MM.1S (cell line): ENCODE data around the gene FADS1.

Source experiments
- DNase-seq: peaks from one replicate; pipeline ENCODE4 v3.0.0-alpha.2; 2015
- H2AFZ ChIP-seq: fragments of 300-600 bp; sonication (generic); 2 replicates; pipeline ENCODE4 v1.6.0; 2016; ENCODE audit warnings: antibody characterized with exemption, low read length
- H3F3A ChIP-seq: fragments of 300-600 bp; sonication (generic); 2 replicates; pipeline ENCODE4 v1.6.1; 2016; ENCODE audit warnings: mild to moderate bottlenecking, antibody characterized with exemption, low read length, moderate library complexity, mixed read lengths; ENCODE audit not compliant: insufficient read depth
- H3K27ac ChIP-seq: fragments of 300-600 bp; sonication (generic); 2 replicates; pipeline ENCODE4 v1.5.1; 2016; ENCODE audit warnings: mild to moderate bottlenecking, low read length
- H3K27me3 ChIP-seq: fragments of 300-600 bp; sonication (generic); replicated peaks from 2 replicates; pipeline ENCODE4 v1.6.0; 2016; ENCODE audit warnings: low read length; ENCODE audit not compliant: insufficient read depth
- H3K36me3 ChIP-seq: fragments of 300-600 bp; sonication (generic); replicated peaks from 2 replicates; pipeline ENCODE4 v1.6.1; 2016; ENCODE audit warnings: mild to moderate bottlenecking, low read length, mixed read lengths; ENCODE audit not compliant: insufficient read depth
- H3K4me1 ChIP-seq: fragments of 300-600 bp; sonication (generic); 2 replicates; pipeline ENCODE4 v1.6.1; 2016; ENCODE audit warnings: low read length, mixed read lengths
- H3K4me2 ChIP-seq: fragments of 300-600 bp; sonication (generic); 2 replicates; pipeline ENCODE4 v1.6.0; 2016; ENCODE audit warnings: low read depth, low read length
- H3K4me3 ChIP-seq: fragments of 300-600 bp; sonication (generic); 2 replicates; pipeline ENCODE4 v1.5.1; 2016; ENCODE audit warnings: low read length, mixed read lengths
- H3K79me2 ChIP-seq: fragments of 300-600 bp; sonication (generic); 2 replicates; pipeline ENCODE4 v1.6.1; 2016; ENCODE audit warnings: mixed run types, low read length, mixed read lengths
- H3K9ac ChIP-seq: fragments of 300-600 bp; sonication (generic); 2 replicates; pipeline ENCODE4 v1.6.1; 2016; ENCODE audit warnings: low read length, mixed read lengths
- H3K9me2 ChIP-seq: fragments of 300-600 bp; sonication (generic); replicated peaks from 2 replicates; pipeline ENCODE4 v1.6.1; 2016; ENCODE audit warnings: mild to moderate bottlenecking, low read length, mixed read lengths; ENCODE audit not compliant: insufficient read depth
- H3K9me3 ChIP-seq: fragments of 300-600 bp; sonication (generic); replicated peaks from 2 replicates; pipeline ENCODE4 v1.6.1; 2016; ENCODE audit warnings: mild to moderate bottlenecking, low read length, mixed read lengths; ENCODE audit not compliant: insufficient read depth
- H4K20me1 ChIP-seq: fragments of 300-600 bp; sonication (generic); 2 replicates; pipeline ENCODE4 v1.6.1; 2016; ENCODE audit warnings: mild to moderate bottlenecking, low read length, moderate library complexity, mixed read lengths; ENCODE audit not compliant: insufficient read depth
- EZH2 ChIP-seq: fragments of 300-600 bp; sonication (generic); optimal IDR thresholded peaks from 2 replicates; pipeline ENCODE3; 2017; ENCODE audit warnings: low read depth, mild to moderate bottlenecking, antibody characterized with exemption, low read length, mixed read lengths
- EZH2phosphoT487 ChIP-seq: fragments of 300-600 bp; sonication (generic); IDR thresholded peaks from 2 replicates; pipeline ENCODE4 v1.6.1; 2018; ENCODE audit warnings: antibody characterized with exemption, low read length
- TF ChIP-seq, protein P1 (sequence below): fragments of 300-600 bp; sonication (generic); IDR thresholded peaks from 2 replicates; pipeline ENCODE4 v1.5.1; 2016; ENCODE audit warnings: antibody characterized with exemption, low read length, mixed read lengths

The FADS1 gene

DNA sequence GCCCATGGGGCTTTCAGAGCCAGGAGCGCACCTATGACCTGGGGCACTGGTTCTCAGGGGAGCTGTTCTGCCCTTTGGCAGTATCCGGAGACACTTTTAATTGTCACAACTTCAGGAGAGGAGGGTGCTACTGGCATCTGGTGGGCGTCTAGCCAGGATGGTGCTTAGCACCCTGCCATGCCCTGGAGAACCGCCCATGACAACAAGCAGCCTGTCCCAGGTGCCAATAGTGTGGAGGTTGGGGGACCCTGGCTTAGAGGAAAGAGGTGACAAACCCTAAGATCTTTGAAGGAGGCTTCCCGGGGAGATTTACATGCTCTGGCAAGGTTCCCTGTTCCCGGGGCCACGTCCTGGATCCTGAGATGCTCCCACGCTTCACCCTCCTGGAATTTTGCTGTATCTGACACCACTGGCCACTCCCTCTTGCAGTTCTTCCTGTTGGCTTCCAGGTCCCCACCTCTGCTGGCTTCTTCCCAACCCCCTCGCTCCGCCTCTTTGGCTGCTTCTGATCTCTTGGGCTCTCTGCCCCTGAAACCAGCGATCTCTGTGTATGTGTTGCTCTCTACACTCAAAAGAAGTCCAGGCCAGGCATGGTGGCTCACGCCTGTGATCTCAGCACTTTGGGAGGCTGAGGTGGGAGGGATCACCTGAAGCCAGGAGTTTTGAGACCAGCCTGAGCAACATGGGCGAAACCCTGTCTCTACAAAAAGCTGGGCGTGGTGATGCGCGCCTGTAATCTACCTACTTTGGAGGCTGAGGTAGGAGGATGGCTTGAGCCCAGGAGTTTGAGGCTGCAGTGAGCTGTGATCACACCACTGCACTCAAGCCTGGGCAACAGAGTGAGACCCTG lies 43.5 kb upstream of the FADS1 start:
- no peak overlapping the region for H3K4me2 ChIP-seq
- no peak overlapping the region for H2AFZ ChIP-seq
- H3K4me1 ChIP-seq, result no peaks in the 10 kb centered on the region
- H3K9ac ChIP-seq, result no peak overlapping the region
- no peaks in the 10 kb centered on the region for H3K9me3 ChIP-seq
- H3K9me2 ChIP-seq, result no peaks in the 10 kb centered on the region
- TF ChIP-seq, protein P1, sequence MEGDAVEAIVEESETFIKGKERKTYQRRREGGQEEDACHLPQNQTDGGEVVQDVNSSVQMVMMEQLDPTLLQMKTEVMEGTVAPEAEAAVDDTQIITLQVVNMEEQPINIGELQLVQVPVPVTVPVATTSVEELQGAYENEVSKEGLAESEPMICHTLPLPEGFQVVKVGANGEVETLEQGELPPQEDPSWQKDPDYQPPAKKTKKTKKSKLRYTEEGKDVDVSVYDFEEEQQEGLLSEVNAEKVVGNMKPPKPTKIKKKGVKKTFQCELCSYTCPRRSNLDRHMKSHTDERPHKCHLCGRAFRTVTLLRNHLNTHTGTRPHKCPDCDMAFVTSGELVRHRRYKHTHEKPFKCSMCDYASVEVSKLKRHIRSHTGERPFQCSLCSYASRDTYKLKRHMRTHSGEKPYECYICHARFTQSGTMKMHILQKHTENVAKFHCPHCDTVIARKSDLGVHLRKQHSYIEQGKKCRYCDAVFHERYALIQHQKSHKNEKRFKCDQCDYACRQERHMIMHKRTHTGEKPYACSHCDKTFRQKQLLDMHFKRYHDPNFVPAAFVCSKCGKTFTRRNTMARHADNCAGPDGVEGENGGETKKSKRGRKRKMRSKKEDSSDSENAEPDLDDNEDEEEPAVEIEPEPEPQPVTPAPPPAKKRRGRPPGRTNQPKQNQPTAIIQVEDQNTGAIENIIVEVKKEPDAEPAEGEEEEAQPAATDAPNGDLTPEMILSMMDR, result no peak
- TF ChIP-seq EZH2phosphoT487 (no peak), EZH2 (no peak)
- H3K4me3 ChIP-seq, result no peak overlapping the region
- DNase-seq, result no peak
- no peaks in the 10 kb centered on the region for H3F3A ChIP-seq
- H4K20me1 ChIP-seq, result no peaks in the 10 kb centered on the region
- peaks cover 16% of the 10 kb centered on the region for H3K27me3 ChIP-seq
- no peaks in the 10 kb centered on the region for H3K79me2 ChIP-seq
- no peaks in the 10 kb centered on the region for H3K36me3 ChIP-seq
- no peak overlapping the region for H3K27ac ChIP-seq

- Histone ChIP-seq H3K9ac (no peak overlapping the region), H3K4me2 (no peak overlapping the region), H3K27ac (no peak overlapping the region), H2AFZ (no peak overlapping the region), H3K27me3 (peaks cover 29% of the 10 kb centered on the region), H3K9me2 (no peaks in the 10 kb centered on the region), H3K4me3 (no peak overlapping the region), H3K9me3 (no peaks in the 10 kb centered on the region), H3F3A (no peaks in the 10 kb centered on the region), H3K4me1 (no peaks in the 10 kb centered on the region), H3K36me3 (no peaks in the 10 kb centered on the region), H3K79me2 (no peaks in the 10 kb centered on the region), H4K20me1 (no peaks in the 10 kb centered on the region)
- no peak for DNase-seq
- TF ChIP-seq, protein P1, result no peak
- TF ChIP-seq EZH2 (no peak), EZH2phosphoT487 (no peak)
Observed at GRCh38 chr11:61855939-61856680, 39.3 kb upstream of the FADS1 start.

DNA sequence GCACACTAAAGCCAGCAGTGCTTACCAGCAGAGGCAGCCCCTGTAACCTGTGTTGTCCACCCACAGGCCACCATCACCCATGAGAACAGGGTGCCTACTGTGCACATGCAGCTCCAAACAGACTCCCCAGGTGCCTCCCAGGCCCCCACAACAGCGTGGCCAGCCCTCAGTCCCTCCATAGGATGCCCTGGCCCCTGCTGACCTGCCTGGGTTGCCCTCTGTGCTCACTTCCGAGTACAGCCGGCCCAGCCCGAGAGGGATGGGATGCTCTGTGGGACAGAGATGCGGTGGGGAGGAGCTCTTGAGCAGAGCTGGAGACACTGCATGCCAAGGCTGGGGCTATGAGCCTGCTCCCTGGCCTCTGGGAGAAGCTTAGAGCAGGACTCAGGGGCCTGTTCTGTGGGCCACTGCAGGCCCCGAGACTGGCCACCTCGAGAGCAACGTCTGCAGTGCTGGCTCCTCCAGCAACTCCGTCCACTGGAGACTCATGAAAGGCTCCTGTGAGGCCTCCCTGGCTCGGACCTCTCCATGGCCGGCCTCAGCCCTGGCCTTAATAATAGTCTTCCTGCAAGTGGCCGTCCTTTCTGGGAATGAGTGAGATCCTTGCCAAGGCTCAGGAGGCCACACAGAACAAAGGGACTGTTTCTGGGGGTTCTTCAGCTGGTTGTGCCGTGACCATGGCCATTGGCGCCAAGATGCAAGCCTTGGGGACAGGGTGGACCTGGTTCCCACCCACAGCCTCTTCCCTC lies 38.3 kb upstream of the FADS1 start:
- no peak overlapping the region for H3K27ac ChIP-seq

More for the DNA sequence above, 38.3 kb upstream of the FADS1 start:
- H3F3A ChIP-seq, result no peaks in the 10 kb centered on the region
- no peaks in the 10 kb centered on the region for H4K20me1 ChIP-seq
- H3K36me3 ChIP-seq, result no peaks in the 10 kb centered on the region
- TF ChIP-seq, protein P1, result no peak
- TF ChIP-seq EZH2phosphoT487, result no peak
- TF ChIP-seq EZH2, result no peak
- no peaks in the 10 kb centered on the region for H3K4me1 ChIP-seq
- H3K4me3 ChIP-seq, result no peak overlapping the region
- H3K9me2 ChIP-seq, result no peaks in the 10 kb centered on the region
- H3K79me2 ChIP-seq, result no peaks in the 10 kb centered on the region
- H3K9me3 ChIP-seq, result no peaks in the 10 kb centered on the region
- DNase-seq, result no peak
- no peak overlapping the region for H3K4me2 ChIP-seq
- H3K9ac ChIP-seq, result no peak overlapping the region
- H3K27me3 ChIP-seq, result peaks cover 35% of the 10 kb centered on the region
- no peak overlapping the region for H2AFZ ChIP-seq
